ENCODE data around the gene LLCFC1.

LLCFC1 gene

DNA sequence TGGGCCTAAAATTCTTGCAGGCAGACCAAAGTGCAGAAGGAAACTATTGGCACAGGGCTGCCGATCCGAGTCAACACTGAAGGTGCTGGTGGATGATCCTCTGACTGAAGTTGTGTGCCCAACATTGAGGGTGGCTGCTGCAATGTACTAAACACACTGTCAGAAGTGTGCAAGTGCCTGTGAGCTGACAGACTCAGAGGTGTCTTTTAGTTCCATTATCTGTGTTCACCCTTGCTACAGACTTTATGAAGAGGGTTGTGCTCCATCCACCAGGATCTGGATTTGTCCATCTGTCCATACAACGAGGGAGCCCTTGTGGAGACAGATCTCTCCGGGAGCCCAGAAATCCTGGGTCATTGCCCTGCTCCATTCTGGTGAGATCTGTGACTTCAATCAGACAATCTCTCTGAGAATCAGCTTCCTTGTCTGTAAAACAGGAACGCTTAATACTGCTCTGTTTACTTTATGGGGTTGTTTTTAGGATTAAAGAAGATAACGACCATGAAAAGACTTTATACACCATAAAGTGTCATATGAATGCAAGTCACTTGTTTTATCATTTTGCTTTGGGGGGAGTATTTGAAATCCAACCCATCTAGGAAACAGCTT is 44.2 kb upstream of the LLCFC1 start:
- no peak overlapping the region for H3K4me3 ChIP-seq (ENCODE audit: control insufficient read depth, low read depth, low read length)
- no peak for DNase-seq (ENCODE audit: low read depth)
- TF ChIP-seq, protein P1, sequence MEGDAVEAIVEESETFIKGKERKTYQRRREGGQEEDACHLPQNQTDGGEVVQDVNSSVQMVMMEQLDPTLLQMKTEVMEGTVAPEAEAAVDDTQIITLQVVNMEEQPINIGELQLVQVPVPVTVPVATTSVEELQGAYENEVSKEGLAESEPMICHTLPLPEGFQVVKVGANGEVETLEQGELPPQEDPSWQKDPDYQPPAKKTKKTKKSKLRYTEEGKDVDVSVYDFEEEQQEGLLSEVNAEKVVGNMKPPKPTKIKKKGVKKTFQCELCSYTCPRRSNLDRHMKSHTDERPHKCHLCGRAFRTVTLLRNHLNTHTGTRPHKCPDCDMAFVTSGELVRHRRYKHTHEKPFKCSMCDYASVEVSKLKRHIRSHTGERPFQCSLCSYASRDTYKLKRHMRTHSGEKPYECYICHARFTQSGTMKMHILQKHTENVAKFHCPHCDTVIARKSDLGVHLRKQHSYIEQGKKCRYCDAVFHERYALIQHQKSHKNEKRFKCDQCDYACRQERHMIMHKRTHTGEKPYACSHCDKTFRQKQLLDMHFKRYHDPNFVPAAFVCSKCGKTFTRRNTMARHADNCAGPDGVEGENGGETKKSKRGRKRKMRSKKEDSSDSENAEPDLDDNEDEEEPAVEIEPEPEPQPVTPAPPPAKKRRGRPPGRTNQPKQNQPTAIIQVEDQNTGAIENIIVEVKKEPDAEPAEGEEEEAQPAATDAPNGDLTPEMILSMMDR (IDR thresholded peaks at IDR 0.05; ENCODE audit: control insufficient read depth, insufficient read depth, low read depth, low read length, missing control alignments) = no peak

DNA sequence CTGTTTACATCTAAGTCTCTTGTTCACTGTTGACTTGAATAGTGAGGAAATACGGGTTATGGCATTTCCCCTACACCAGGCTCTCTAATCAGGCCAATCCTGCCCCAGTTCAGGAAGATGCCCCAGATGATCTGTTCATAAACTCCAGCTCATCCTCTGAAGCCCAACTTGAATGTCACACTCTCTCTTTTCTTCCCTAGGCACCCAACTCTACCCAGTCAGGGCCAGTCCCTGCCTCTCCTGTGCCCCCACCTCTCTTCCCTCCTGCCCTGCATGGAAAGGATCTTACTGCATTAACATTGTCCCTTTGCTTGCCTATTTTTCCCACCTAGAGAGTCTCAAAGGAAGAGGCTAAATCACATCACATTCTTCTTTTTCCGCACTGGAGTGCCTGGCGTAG is 43.1 kb upstream of the LLCFC1 start:
- DNase-seq (ENCODE audit: low read depth) = no peak
- H3K4me3 ChIP-seq (ENCODE audit: control insufficient read depth, low read depth, low read length) = no peak overlapping the region
- TF ChIP-seq, protein P1 (IDR thresholded peaks at IDR 0.05; ENCODE audit: control insufficient read depth, insufficient read depth, low read depth, low read length, missing control alignments) = no peak

DNA sequence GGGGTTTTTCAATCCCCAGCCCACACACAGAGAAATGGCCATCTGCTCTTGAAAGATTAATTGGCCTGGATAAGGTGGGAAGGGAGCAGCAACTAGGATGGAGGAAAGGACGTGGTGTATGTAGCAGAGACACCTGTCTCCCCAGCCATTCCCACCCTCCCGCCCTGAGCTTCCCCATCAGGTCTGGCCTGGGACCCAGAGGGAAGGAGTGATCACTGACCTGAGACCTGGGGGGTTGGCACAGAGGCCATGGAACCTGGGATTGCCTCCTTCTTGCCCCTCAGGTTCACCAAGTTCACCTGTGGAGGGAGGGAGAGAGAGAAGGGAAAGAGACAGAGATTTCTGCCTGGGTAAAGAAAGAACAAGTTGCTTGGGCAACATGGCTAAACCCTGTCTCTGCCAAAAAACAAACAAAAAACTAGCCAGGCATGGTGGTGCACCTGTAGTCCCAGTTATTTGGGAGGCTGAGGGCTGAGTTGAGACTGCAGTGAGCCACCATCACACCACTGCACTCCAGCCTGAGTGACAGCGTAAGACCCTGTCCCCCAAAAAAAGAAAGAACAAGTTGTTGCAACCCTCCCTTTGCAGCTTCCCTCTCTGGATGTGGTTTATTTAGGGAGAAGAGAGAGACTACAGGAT is 42.4 kb upstream of the LLCFC1 start:
- DNase-seq (ENCODE audit: low read depth) = no peak
- TF ChIP-seq, protein P1 (IDR thresholded peaks at IDR 0.05; ENCODE audit: control insufficient read depth, insufficient read depth, low read depth, low read length, missing control alignments) = no peak
- no peak overlapping the region for H3K4me3 ChIP-seq (ENCODE audit: control insufficient read depth, low read depth, low read length)

DNA sequence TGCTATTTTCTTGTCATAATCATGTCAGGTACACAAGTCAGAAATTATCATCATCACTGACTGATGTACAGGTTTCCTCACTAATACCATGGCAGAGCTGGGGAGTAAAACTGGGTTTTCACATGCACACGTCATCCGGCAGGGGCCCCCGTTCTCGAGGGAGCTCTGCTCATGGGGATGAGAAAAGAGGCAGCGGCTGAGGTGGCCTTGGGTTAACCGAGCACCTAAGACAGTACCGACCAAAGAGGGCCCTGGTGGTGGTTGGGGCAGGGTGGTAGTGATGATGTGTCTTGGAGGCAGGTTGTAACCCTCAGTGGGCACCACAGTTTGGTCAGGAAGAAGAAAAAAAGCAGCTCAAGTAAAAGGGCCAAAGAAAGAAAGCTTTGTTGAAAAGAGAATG is 41.6 kb upstream of the LLCFC1 start:
- TF ChIP-seq, protein P1 (IDR thresholded peaks at IDR 0.05; ENCODE audit: control insufficient read depth, insufficient read depth, low read depth, low read length, missing control alignments) = no peak
- DNase-seq (ENCODE audit: low read depth) = no peak
- H3K4me3 ChIP-seq (ENCODE audit: control insufficient read depth, low read depth, low read length) = no peak overlapping the region

DNA sequence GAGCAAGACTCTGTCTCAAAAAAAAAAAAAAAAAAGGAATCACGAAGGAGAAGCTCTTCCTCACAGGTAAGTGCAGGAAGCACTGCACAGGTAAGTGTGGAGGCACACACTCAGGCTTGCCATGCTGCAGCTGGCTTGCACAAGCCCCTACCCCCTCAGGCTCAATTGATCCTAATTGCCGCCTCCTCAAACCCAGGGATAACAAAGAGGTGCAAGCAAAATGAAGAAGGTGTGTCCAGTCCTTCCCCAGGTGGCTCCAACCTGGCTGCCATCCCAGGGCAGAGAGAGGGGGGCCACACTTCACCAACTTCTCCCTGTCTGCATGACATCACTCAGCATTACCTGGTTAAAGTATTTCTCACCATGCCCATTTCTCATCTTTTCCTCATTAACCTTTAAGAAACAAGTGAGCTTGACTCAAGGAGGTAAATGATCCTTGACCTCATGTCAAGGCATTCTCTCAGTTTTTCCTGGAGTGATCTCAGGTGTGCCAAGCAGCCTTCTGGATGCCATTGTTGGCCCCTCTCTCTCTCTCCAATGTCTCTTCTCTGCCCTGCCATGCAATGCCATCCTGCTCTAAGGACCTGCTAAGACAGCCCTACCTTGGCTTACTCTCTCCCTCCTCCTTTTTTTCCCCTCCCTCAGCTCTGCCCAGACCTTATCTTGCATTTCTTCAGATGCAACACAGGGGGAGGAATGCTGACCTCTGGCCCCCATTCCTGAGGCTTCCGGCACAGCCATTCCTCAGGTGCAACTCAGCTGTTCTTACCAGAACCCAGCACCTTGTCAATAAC is 40.7 kb upstream of the LLCFC1 start:
- DNase-seq (ENCODE audit: low read depth) = no peak
- TF ChIP-seq, protein P1 (IDR thresholded peaks at IDR 0.05; ENCODE audit: control insufficient read depth, insufficient read depth, low read depth, low read length, missing control alignments) = no peak
- no peak overlapping the region for H3K4me3 ChIP-seq (ENCODE audit: control insufficient read depth, low read depth, low read length)

DNA sequence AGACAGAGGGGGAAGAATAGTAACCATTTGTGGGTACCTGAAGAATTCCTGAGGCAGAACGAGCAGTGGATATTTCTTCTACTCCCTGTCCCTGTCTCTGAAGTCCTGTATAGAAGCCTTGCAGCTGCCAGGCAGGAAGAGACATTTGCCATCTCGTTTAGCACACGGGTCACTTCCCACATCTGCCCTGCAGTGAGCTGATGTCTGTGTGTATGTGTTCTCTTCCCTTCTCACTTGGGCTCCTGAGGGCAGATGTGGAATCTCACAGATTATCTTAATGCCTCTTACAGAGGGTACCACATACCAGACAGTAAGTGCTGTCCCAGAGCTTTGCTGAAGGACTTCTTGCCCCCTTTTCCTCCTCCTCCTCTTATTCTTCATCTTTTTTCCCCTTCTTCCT is 39.6 kb upstream of the LLCFC1 start:
- no peak for DNase-seq (ENCODE audit: low read depth)
- H3K4me3 ChIP-seq (ENCODE audit: control insufficient read depth, low read depth, low read length) = no peak overlapping the region
- TF ChIP-seq, protein P1 (IDR thresholded peaks at IDR 0.05; ENCODE audit: control insufficient read depth, insufficient read depth, low read depth, low read length, missing control alignments) = no peak
